ENCODE measurements around the gene FUOM.

The FUOM gene

GRCh38 chr10:133315847-133316246 lies 42.0 kb downstream of the FUOM start:
- DNase-seq (ENCODE audit: low read depth in 2 of 2, low spot score in 1 of 2): no peak

- no peak for DNase-seq (ENCODE audit: low read depth in 2 of 2, low spot score in 1 of 2)
Observed at GRCh38 chr10:133314911-133315310, 42.9 kb downstream of the FUOM start.

- no peak for DNase-seq (ENCODE audit: low read depth in 2 of 2, low spot score in 1 of 2)
Observed at GRCh38 chr10:133313192-133313591, 44.6 kb downstream of the FUOM start.

- DNase-seq (ENCODE audit: low read depth in 2 of 2, low spot score in 1 of 2): no peak
Observed at GRCh38 chr10:133312769-133313145, 45.1 kb downstream of the FUOM start.

- no peak for DNase-seq (ENCODE audit: low read depth in 2 of 2, low spot score in 1 of 2)
Observed at GRCh38 chr10:133312016-133312768, 45.6 kb downstream of the FUOM start.

- no peak for DNase-seq (ENCODE audit: low read depth in 2 of 2, low spot score in 1 of 2)
Observed at GRCh38 chr10:133311570-133311969, 46.2 kb downstream of the FUOM start.

- no peak for DNase-seq (ENCODE audit: low read depth in 2 of 2, low spot score in 1 of 2)
Observed at GRCh38 chr10:133310789-133311188, 47.0 kb downstream of the FUOM start.

GRCh38 chr10:133310399-133310755 lies 47.4 kb downstream of the FUOM start:
- DNase-seq (ENCODE audit: low read depth in 2 of 2, low spot score in 1 of 2): no peak

- no peak for DNase-seq (ENCODE audit: low read depth in 2 of 2, low spot score in 1 of 2)
Observed at GRCh38 chr10:133309720-133310398, 48.0 kb downstream of the FUOM start.

GRCh38 chr10:133309100-133309719 lies 48.6 kb downstream of the FUOM start:
- peak; percentile 86 to 93 for DNase-seq (ENCODE audit: low read depth in 2 of 2, low spot score in 1 of 2)

GRCh38 chr10:133308421-133309099 lies 49.3 kb downstream of the FUOM start, which contains the start of the genes TUBGCP2 and ZNF511:
Gene TUBGCP2, minus strand, starts transcription at chr10:133308872. Its CDS starts 5,931 bp downstream, at chr10:133302941.
Gene ZNF511, plus strand, starts transcription at chr10:133308914. Its CDS starts 30 bp downstream, at chr10:133308944.
- peak; percentile 78 to 81 for DNase-seq (ENCODE audit: low read depth in 2 of 2, low spot score in 1 of 2)

- DNase-seq (ENCODE audit: low read depth in 2 of 2, low spot score in 1 of 2): peak; percentile 55 to 75
Observed at GRCh38 chr10:133307776-133308420, 49.9 kb downstream of the FUOM start.

- no peak for DNase-seq (ENCODE audit: low read depth in 2 of 2, low spot score in 1 of 2)
Observed at GRCh38 chr10:133306941-133307379, 50.9 kb downstream of the FUOM start.

GRCh38 chr10:133306097-133306476 lies 51.7 kb downstream of the FUOM start:
- no peak for DNase-seq (ENCODE audit: low read depth in 2 of 2, low spot score in 1 of 2)
